ENCODE data around the gene IFNW1.

Gene IFNW1

GRCh38 chr9:21104787-21105186 is 36.8 kb downstream of the IFNW1 start:
- DNase-seq: no peak

- DNase-seq: no peak
Measured at GRCh38 chr9:21102305-21102704, 39.3 kb downstream of the IFNW1 start.

- DNase-seq: no peak
Measured at GRCh38 chr9:21097817-21098216, 43.8 kb downstream of the IFNW1 start.

- no peak for DNase-seq
Measured at GRCh38 chr9:21096901-21097255, 44.8 kb downstream of the IFNW1 start.

- peak; percentile 10 for DNase-seq
Measured at GRCh38 chr9:21096172-21096900, 45.3 kb downstream of the IFNW1 start.

GRCh38 chr9:21095561-21095960 is 46.1 kb downstream of the IFNW1 start:
- no peak for DNase-seq

All from NCI-H1436 (cell line).